HCT116 (cell line): ENCODE results near the gene WDR74. TPM values are rescaled to one million over a fixed set of nuclear protein-coding genes. Genes with fewer than 3 reads are reported as not detected.

Experiments
- ATAC-seq: fragments of 200-7000 bp; cut with Tn5 transposase; 2 replicates; pipeline ENCODE4 v1.9.1; 2020; ENCODE audit warnings: mild to moderate bottlenecking, moderate library complexity
- BruUV-seq: library from RNA; stranded (reverse); fragments of 400-500 nt; replicated peaks from 2 replicates; lab custom pipeline; 2021; lab: Mats Ljungman, UMichigan
- CTCF ChIA-PET: fragments of 300-600 bp; sonication (Branson Sonifier 250); formaldehyde crosslinking; loops from one replicate; lab custom pipeline; 2021; ENCODE audit warnings: antibody characterized with exemption; lab: Charles Lee
- POLR2A ChIA-PET: fragments of 300-600, 350-600 bp; sonication (Branson Sonifier 250); formaldehyde crosslinking; loops from one replicate; lab custom pipeline; 2021; ENCODE audit warnings: antibody characterized with exemption; lab: Charles Lee
- RAD21 ChIA-PET, 2 experiments: fragments of 300-600 bp; sonication (Branson Sonifier 250); formaldehyde crosslinking; loops; one replicate each; lab custom pipeline; 2023; ENCODE audit warnings: low total read pairs in 2 of 2; ENCODE audit not compliant: uncharacterized antibody in 2 of 2, unreplicated experiment in 2 of 2, low non-redundant PET in 1 of 2; lab: Charles Lee
- DNase-seq: peaks from one replicate; pipeline ENCODE4 v3.0.0-alpha.2; 2010; ENCODE audit warnings: low read depth, low spot score
- H2AFZ ChIP-seq: fragments of 200-600 bp; shearing (Covaris generic), sonication (generic); 2 replicates; pipeline ENCODE4 v1.6.1; 2017; ENCODE audit warnings: low read depth, mixed run types, mixed read lengths, antibody characterized with exemption, low read length; ENCODE audit not compliant: poor library complexity, severe bottlenecking
- H3K27ac ChIP-seq: 2 replicates; pipeline ENCODE4 v1.5.1; 2012; ENCODE audit warnings: low read depth, low read length
- H3K27me3 ChIP-seq: fragments of 200-600 bp; sonication (generic); 2 replicates; pipeline ENCODE4 v1.6.1; 2016; ENCODE audit warnings: mixed run types, low read length, mixed read lengths; ENCODE audit not compliant: insufficient read depth
- H3K36me3 ChIP-seq, 2 experiments: fragments of 200-500 bp in 1 of 2; fragments of 200-600 bp in 1 of 2; sonication (Bioruptor generic) in 1 of 2; sonication (generic) in 1 of 2; 2 replicates each; pipeline versions ENCODE4 v1.5.1 to v1.6.1; 2014 to 2016; ENCODE audit warnings: low read length in 2 of 2, inconsistent platforms in 1 of 2, mixed read lengths in 1 of 2, mixed run types in 1 of 2; ENCODE audit not compliant: insufficient read depth in 2 of 2, control insufficient read depth in 1 of 2
- H3K4me1 ChIP-seq, 2 experiments: fragments of 200-600 bp in 1 of 2; sonication (generic) in 1 of 2; 2 replicates each; pipeline versions ENCODE4 v1.5.1 to v1.6.1; 2012 to 2017; ENCODE audit warnings: low read length in 2 of 2, inconsistent platforms in 1 of 2, mild to moderate bottlenecking in 1 of 2, mixed read lengths in 1 of 2, mixed run types in 1 of 2, moderate library complexity in 1 of 2; ENCODE audit not compliant: insufficient read depth in 2 of 2, control insufficient read depth in 1 of 2
- H3K4me2 ChIP-seq: fragments of 200-600 bp; sonication (generic); 2 replicates; pipeline ENCODE4 v1.6.1; 2017; ENCODE audit warnings: mixed run types, low read length, mixed read lengths
- H3K4me3 ChIP-seq, 2 experiments: fragments of 200-600 bp in 1 of 2; sonication (generic) in 1 of 2; replicated peaks in 1 of 2; 2 replicates each; pipeline ENCODE4 v1.5.1; 2011 to 2016; ENCODE audit warnings: low read length in 2 of 2, control low read depth in 1 of 2, low read depth in 1 of 2, mild to moderate bottlenecking in 1 of 2, mixed read lengths in 1 of 2, mixed run types in 1 of 2
- H3K79me2 ChIP-seq: fragments of 200-600 bp; sonication (generic); 2 replicates; pipeline ENCODE4 v1.6.1; 2017; ENCODE audit warnings: mild to moderate bottlenecking, mixed run types, low read length, moderate library complexity, mixed read lengths; ENCODE audit not compliant: insufficient read depth
- H3K9ac ChIP-seq: fragments of 200-600 bp; sonication (generic); 2 replicates; pipeline ENCODE4 v1.6.1; 2016; ENCODE audit warnings: low read length, mixed read lengths
- H3K9me2 ChIP-seq: fragments of 200-600 bp; sonication (generic), shearing (Covaris generic); 2 replicates; pipeline ENCODE4 v1.6.1; 2017; ENCODE audit warnings: mixed run types, mild to moderate bottlenecking, moderate library complexity; ENCODE audit not compliant: insufficient read depth
- H3K9me3 ChIP-seq, 2 experiments: fragments of 200-500 bp in 1 of 2; fragments of 200-600 bp in 1 of 2; sonication (Bioruptor generic) in 1 of 2; sonication (generic) in 1 of 2; 2 replicates each; pipeline ENCODE4 v1.6.1; 2014 to 2017; ENCODE audit warnings: low read length in 2 of 2, mixed read lengths in 2 of 2, inconsistent platforms in 1 of 2, low read depth in 1 of 2, mild to moderate bottlenecking in 1 of 2, mixed run types in 1 of 2, moderate library complexity in 1 of 2; ENCODE audit not compliant: control insufficient read depth in 1 of 2, insufficient read depth in 1 of 2
- H4K20me1 ChIP-seq: fragments of 200-600 bp; sonication (generic), shearing (Covaris generic); 2 replicates; pipeline ENCODE4 v1.6.1; 2017; ENCODE audit warnings: mixed run types, mild to moderate bottlenecking, moderate library complexity; ENCODE audit not compliant: insufficient read depth
- CEBPB ChIP-seq: IDR thresholded peaks from 2 replicates; pipeline ENCODE4 v1.6.1; 2012; ENCODE audit warnings: low read depth
- EGR1 ChIP-seq: IDR thresholded peaks from 2 replicates; pipeline ENCODE4 v1.6.1; 2012; ENCODE audit warnings: low read depth
- EZH2phosphoT487 ChIP-seq: fragments of 200-600 bp; IDR thresholded peaks from 2 replicates; pipeline ENCODE4 v1.6.1; 2018; ENCODE audit warnings: antibody characterized with exemption, borderline replicate concordance
- JUND ChIP-seq: IDR thresholded peaks from 2 replicates; pipeline ENCODE4 v1.6.1; 2012
- POLR2A ChIP-seq: IDR thresholded peaks from 2 replicates; pipeline ENCODE4 v1.7.0; 2011; ENCODE audit warnings: borderline replicate concordance; ENCODE audit not compliant: insufficient read depth, insufficient read length; ENCODE audit errors: extremely low read depth
- RAD21 ChIP-seq: IDR thresholded peaks from 2 replicates; pipeline ENCODE4 v1.6.1; 2012; ENCODE audit warnings: low read depth, mild to moderate bottlenecking
- SP1 ChIP-seq: IDR thresholded peaks from 2 replicates; pipeline ENCODE4 v1.6.1; 2012; ENCODE audit warnings: low read depth
- SRF ChIP-seq: IDR thresholded peaks from 2 replicates; pipeline ENCODE4 v1.6.1; 2012; ENCODE audit warnings: low read depth
- TCF7L2 ChIP-seq: IDR thresholded peaks from 2 replicates; pipeline ENCODE4 v1.7.0; 2011; ENCODE audit warnings: borderline replicate concordance, inconsistent platforms; ENCODE audit not compliant: insufficient read depth, insufficient read length; ENCODE audit errors: extremely low read depth
- YY1 ChIP-seq: IDR thresholded peaks from 2 replicates; pipeline ENCODE4 v1.6.1; 2011; ENCODE audit warnings: low read length, low read depth, moderate library complexity, mild to moderate bottlenecking; ENCODE audit not compliant: insufficient replicate concordance; ENCODE audit errors: extremely low read depth
- ZFX ChIP-seq: fragments of 450-650 bp; IDR thresholded peaks from 2 replicates; pipeline ENCODE4 v1.6.1; 2017
- intact Hi-C: fragments of 100-400 bp; cut with micrococcal nuclease; formaldehyde crosslinking; loops from 2 replicates; pipeline ENCODE4 v1.10.0; 2022
- total RNA-seq: library from RNA; stranded (reverse); gene quantifications from one replicate; pipeline ENCODE4 v1.2.1, GENCODE V29; 2021; ENCODE audit not compliant: unreplicated experiment
- TF ChIP-seq, protein P1 (sequence below): IDR thresholded peaks from 2 replicates; pipeline ENCODE4 v1.6.1; 2011; ENCODE audit warnings: mild to moderate bottlenecking, low read length, moderate library complexity; ENCODE audit not compliant: insufficient replicate concordance; ENCODE audit errors: extremely low read depth
- TF ChIP-seq, protein P2 (sequence below): IDR thresholded peaks from 2 replicates; pipeline ENCODE4 v1.6.1; 2012
- TF ChIP-seq, protein P3 (sequence below): IDR thresholded peaks from 2 replicates; pipeline ENCODE4 v1.6.1; 2012; ENCODE audit warnings: low read depth
- TF ChIP-seq, protein P4 (sequence below): IDR thresholded peaks from 2 replicates; pipeline ENCODE4 v1.6.1; 2012

Gene WDR74
- total RNA-seq, 1 experiment from 2014 or later = 111 TPM

DNA sequence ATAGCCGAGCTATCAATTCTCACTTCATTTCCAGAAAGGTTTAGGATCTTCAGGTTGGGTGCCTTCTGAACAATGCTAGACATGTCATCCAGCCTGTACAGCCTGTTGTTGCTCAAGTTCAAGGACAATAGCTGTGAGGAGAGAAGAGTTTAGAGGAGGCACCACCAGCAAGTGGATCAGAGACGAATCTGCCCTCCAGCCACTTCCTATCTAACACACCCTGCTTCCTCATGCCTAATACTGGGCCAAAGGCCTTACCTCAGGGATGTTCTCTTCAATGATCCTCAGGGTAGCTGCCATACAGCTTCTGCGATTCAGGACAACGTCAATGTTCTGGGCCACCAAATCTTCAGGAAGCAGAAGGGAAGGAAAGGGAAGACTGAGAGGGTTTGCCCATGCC is 38.3 kb downstream of the WDR74 start:
- ATAC-seq = no peak
- BruUV-seq = no TSS peak
- Histone ChIP-seq H3K27ac (no peak overlapping the region), H3K79me2 (peaks cover 38% of the 10 kb centered on the region), H3K4me1 (peaks cover 0 to 14% of the 10 kb centered on the region in 2 experiments; a peak in 3 of 4 replicates), H3K4me2 (no peak overlapping the region), H3K4me3 (no peak overlapping the region), H3K9ac (no peak overlapping the region), H2AFZ (no peak overlapping the region), H3K9me3 (no peaks in the 10 kb centered on the region), H3K9me2 (no peaks in the 10 kb centered on the region), H4K20me1 (no peaks in the 10 kb centered on the region), H3K27me3 (no peaks in the 10 kb centered on the region), H3K36me3 (peaks cover 51 to 57% of the 10 kb centered on the region in 2 experiments)
- intact Hi-C loops = no loop called here
- no peak for TF ChIP-seq JUND
- RAD21 ChIA-PET = no interaction called here
- DNase-seq = no peak
- POLR2A ChIA-PET = interaction anchor here (2.6 kb wide), 1 partner anchor 40 kb away, joined by 5 read pairs; no protein-coding TSS in a partner anchor
- CTCF ChIA-PET = no interaction called here

DNA sequence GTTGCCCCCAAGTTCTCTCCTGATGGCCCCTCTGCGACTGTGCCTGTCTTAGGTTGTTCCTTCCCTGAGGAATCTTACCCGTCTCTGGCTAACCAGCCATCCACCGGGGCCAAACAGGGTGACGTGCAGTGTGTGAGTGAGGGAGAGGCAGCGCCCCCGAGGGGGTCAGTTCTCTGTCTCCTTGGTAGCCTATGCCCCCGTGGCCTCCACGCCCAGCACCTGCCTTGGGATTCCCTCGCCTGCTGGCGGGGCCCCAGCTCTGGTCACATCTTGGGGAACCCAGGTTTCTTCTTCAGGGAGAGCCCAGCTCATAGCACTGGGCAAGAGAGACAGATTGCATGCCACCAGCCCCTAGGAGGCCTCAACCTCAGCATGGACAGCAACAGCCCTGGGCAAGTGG is 39.9 kb downstream of the WDR74 start:
- no TSS peak for BruUV-seq
- no peaks in the 10 kb centered on the region for H4K20me1 ChIP-seq
- peaks cover 0 to 8% of the 10 kb centered on the region in 2 experiments; a peak in 2 of 4 replicates for H3K4me1 ChIP-seq
- no peak overlapping the region for H3K4me2 ChIP-seq
- H3K79me2 ChIP-seq = peaks cover 31% of the 10 kb centered on the region
- no peak overlapping the region for H3K27ac ChIP-seq
- H3K9me3 ChIP-seq = no peaks in the 10 kb centered on the region
- ATAC-seq (no peak), DNase-seq (no peak)
- RAD21 ChIA-PET = no interaction called here
- intact Hi-C loops = no loop called here
- no peak overlapping the region for H3K9ac ChIP-seq
- POLR2A ChIA-PET = interaction anchor here (2.6 kb wide), 1 partner anchor 42 kb away, joined by 5 read pairs; no protein-coding TSS in a partner anchor
- no peak overlapping the region for H3K4me3 ChIP-seq
- no peaks in the 10 kb centered on the region for H3K9me2 ChIP-seq
- TF ChIP-seq SRF (no peak), RAD21 (no peak), TCF7L2 (no peak), POLR2A (no peak), EGR1 (no peak), JUND (no peak), CEBPB (no peak), SP1 (no peak), EZH2phosphoT487 (no peak), YY1 (no peak), ZFX (no peak)
- TF ChIP-seq, protein P1, sequence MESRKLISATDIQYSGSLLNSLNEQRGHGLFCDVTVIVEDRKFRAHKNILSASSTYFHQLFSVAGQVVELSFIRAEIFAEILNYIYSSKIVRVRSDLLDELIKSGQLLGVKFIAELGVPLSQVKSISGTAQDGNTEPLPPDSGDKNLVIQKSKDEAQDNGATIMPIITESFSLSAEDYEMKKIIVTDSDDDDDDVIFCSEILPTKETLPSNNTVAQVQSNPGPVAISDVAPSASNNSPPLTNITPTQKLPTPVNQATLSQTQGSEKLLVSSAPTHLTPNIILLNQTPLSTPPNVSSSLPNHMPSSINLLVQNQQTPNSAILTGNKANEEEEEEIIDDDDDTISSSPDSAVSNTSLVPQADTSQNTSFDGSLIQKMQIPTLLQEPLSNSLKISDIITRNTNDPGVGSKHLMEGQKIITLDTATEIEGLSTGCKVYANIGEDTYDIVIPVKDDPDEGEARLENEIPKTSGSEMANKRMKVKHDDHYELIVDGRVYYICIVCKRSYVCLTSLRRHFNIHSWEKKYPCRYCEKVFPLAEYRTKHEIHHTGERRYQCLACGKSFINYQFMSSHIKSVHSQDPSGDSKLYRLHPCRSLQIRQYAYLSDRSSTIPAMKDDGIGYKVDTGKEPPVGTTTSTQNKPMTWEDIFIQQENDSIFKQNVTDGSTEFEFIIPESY = no peak
- TF ChIP-seq, protein P2, sequence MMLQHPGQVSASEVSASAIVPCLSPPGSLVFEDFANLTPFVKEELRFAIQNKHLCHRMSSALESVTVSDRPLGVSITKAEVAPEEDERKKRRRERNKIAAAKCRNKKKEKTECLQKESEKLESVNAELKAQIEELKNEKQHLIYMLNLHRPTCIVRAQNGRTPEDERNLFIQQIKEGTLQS = no peak
- TF ChIP-seq, protein P3, sequence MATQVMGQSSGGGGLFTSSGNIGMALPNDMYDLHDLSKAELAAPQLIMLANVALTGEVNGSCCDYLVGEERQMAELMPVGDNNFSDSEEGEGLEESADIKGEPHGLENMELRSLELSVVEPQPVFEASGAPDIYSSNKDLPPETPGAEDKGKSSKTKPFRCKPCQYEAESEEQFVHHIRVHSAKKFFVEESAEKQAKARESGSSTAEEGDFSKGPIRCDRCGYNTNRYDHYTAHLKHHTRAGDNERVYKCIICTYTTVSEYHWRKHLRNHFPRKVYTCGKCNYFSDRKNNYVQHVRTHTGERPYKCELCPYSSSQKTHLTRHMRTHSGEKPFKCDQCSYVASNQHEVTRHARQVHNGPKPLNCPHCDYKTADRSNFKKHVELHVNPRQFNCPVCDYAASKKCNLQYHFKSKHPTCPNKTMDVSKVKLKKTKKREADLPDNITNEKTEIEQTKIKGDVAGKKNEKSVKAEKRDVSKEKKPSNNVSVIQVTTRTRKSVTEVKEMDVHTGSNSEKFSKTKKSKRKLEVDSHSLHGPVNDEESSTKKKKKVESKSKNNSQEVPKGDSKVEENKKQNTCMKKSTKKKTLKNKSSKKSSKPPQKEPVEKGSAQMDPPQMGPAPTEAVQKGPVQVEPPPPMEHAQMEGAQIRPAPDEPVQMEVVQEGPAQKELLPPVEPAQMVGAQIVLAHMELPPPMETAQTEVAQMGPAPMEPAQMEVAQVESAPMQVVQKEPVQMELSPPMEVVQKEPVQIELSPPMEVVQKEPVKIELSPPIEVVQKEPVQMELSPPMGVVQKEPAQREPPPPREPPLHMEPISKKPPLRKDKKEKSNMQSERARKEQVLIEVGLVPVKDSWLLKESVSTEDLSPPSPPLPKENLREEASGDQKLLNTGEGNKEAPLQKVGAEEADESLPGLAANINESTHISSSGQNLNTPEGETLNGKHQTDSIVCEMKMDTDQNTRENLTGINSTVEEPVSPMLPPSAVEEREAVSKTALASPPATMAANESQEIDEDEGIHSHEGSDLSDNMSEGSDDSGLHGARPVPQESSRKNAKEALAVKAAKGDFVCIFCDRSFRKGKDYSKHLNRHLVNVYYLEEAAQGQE = no peak
- TF ChIP-seq, protein P4, sequence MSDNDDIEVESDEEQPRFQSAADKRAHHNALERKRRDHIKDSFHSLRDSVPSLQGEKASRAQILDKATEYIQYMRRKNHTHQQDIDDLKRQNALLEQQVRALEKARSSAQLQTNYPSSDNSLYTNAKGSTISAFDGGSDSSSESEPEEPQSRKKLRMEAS = no peak
- no peak overlapping the region for H2AFZ ChIP-seq
- peaks cover 59 to 70% of the 10 kb centered on the region in 2 experiments for H3K36me3 ChIP-seq
- H3K27me3 ChIP-seq = no peaks in the 10 kb centered on the region
- CTCF ChIA-PET = no interaction called here
